Measurements from ENCODE around the gene SOS1. TPM values are rescaled to one million over a fixed set of nuclear protein-coding genes. Genes with fewer than 3 reads are reported as not detected.

SOS1 gene
- total RNA-seq, 4 donors from 2014 or later: 38.7 to 49.1 (median 40.8) TPM

GRCh38 chr2:39069890-39070465 lies 50.9 kb downstream of the SOS1 start:
- Histone ChIP-seq H3K4me1 (no peaks in the 10 kb centered on the region), H3K9me3 (no peaks in the 10 kb centered on the region), H3K27ac (no peak overlapping the region), H3K27me3 (no peaks in the 10 kb centered on the region), H3K36me3 (peaks cover 0 to 3% (median 0%) of the 10 kb centered on the region in 3 donors), H3K4me3 (no peak overlapping the region)
- no peak for DNase-seq
- no peak for TF ChIP-seq POLR2A (IDR thresholded peaks at IDR 0.05)
- no peak for TF ChIP-seq CTCF (IDR thresholded peaks at IDR 0.05)

- H3K4me1 ChIP-seq: no peaks in the 10 kb centered on the region
- no peak overlapping the region for H3K4me3 ChIP-seq
- no peaks in the 10 kb centered on the region for H3K27me3 ChIP-seq
- peaks cover 0 to 3% (median 0%) of the 10 kb centered on the region in 3 donors for H3K36me3 ChIP-seq
- no peak overlapping the region for H3K27ac ChIP-seq
- no peak for TF ChIP-seq CTCF (IDR thresholded peaks at IDR 0.05)
- TF ChIP-seq POLR2A (IDR thresholded peaks at IDR 0.05): no peak
- no peaks in the 10 kb centered on the region for H3K9me3 ChIP-seq
- no peak for DNase-seq
Measured at GRCh38 chr2:39069136-39069515, 51.7 kb downstream of the SOS1 start.

GRCh38 chr2:39068299-39069135 lies 52.3 kb downstream of the SOS1 start:
- TF ChIP-seq CTCF (IDR thresholded peaks at IDR 0.05) (no peak), POLR2A (IDR thresholded peaks at IDR 0.05) (no peak)
- no peak for DNase-seq
- Histone ChIP-seq H3K9me3 (no peaks in the 10 kb centered on the region), H3K36me3 (peaks cover 0 to 3% (median 0%) of the 10 kb centered on the region in 3 donors), H3K27me3 (no peaks in the 10 kb centered on the region), H3K4me1 (no peaks in the 10 kb centered on the region), H3K27ac (no peak overlapping the region), H3K4me3 (no peak overlapping the region)

- Histone ChIP-seq H3K27me3 (no peaks in the 10 kb centered on the region), H3K4me1 (no peaks in the 10 kb centered on the region), H3K36me3 (peaks cover 0 to 3% (median 0%) of the 10 kb centered on the region in 3 donors), H3K27ac (no peak overlapping the region), H3K4me3 (no peak overlapping the region), H3K9me3 (no peaks in the 10 kb centered on the region)
- no peak for DNase-seq
- no peak for TF ChIP-seq CTCF (IDR thresholded peaks at IDR 0.05)
- no peak for TF ChIP-seq POLR2A (IDR thresholded peaks at IDR 0.05)
Measured at GRCh38 chr2:39065616-39066015, 55.2 kb downstream of the SOS1 start.

- Histone ChIP-seq H3K27ac (no peak overlapping the region), H3K36me3 (peaks cover 0 to 3% (median 0%) of the 10 kb centered on the region in 3 donors), H3K9me3 (no peaks in the 10 kb centered on the region), H3K27me3 (no peaks in the 10 kb centered on the region), H3K4me1 (no peaks in the 10 kb centered on the region), H3K4me3 (no peak overlapping the region)
- TF ChIP-seq POLR2A (IDR thresholded peaks at IDR 0.05): no peak
- TF ChIP-seq CTCF (IDR thresholded peaks at IDR 0.05): no peak
- DNase-seq: no peak
Measured at GRCh38 chr2:39062320-39062719, 58.5 kb downstream of the SOS1 start.

Measured in Peyer's patch (tissue), 4 donors.